ENCODE data around the gene PANX2. TPM values are rescaled to one million over a fixed set of nuclear protein-coding genes. Genes with fewer than 3 reads are reported as not detected.

PANX2 gene
- total RNA-seq, 2 donors from 2014 or later, result 0.67 to 1.7 TPM

- H3K4me1 ChIP-seq, result no peaks in the 10 kb centered on the region
- no peaks in the 10 kb centered on the region for H3K27me3 ChIP-seq
- H3K27ac ChIP-seq, result no peak overlapping the region
- H3K36me3 ChIP-seq, result no peaks in the 10 kb centered on the region
- H3K9me3 ChIP-seq, result no peaks in the 10 kb centered on the region
- no peak for TF ChIP-seq CTCF (IDR thresholded peaks at IDR 0.05)
- no peak overlapping the region for H3K4me3 ChIP-seq
- DNase-seq (ENCODE audit: low spot score), result no peak
Measured at GRCh38 chr22:50139843-50140415, 30.6 kb upstream of the PANX2 start.

- no peaks in the 10 kb centered on the region for H3K4me1 ChIP-seq
- H3K27me3 ChIP-seq, result no peaks in the 10 kb centered on the region
- no peak overlapping the region for H3K4me3 ChIP-seq
- no peaks in the 10 kb centered on the region for H3K36me3 ChIP-seq
- no peak for DNase-seq (ENCODE audit: low spot score)
- no peak for TF ChIP-seq CTCF (IDR thresholded peaks at IDR 0.05)
- no peaks in the 10 kb centered on the region for H3K9me3 ChIP-seq
- no peak overlapping the region for H3K27ac ChIP-seq
Measured at GRCh38 chr22:50140615-50141014, 29.9 kb upstream of the PANX2 start.

GRCh38 chr22:50141462-50141861, 29.1 kb upstream of the PANX2 start:
- H3K27ac ChIP-seq, result no peak overlapping the region
- TF ChIP-seq CTCF (IDR thresholded peaks at IDR 0.05), result no peak
- H3K36me3 ChIP-seq, result no peaks in the 10 kb centered on the region
- H3K4me3 ChIP-seq, result no peak overlapping the region
- H3K27me3 ChIP-seq, result no peaks in the 10 kb centered on the region
- H3K9me3 ChIP-seq, result no peaks in the 10 kb centered on the region
- no peak for DNase-seq (ENCODE audit: low spot score)
- H3K4me1 ChIP-seq, result no peaks in the 10 kb centered on the region

- Histone ChIP-seq H3K27ac (no peak overlapping the region), H3K9me3 (no peaks in the 10 kb centered on the region), H3K36me3 (no peaks in the 10 kb centered on the region), H3K4me1 (no peaks in the 10 kb centered on the region), H3K27me3 (no peaks in the 10 kb centered on the region), H3K4me3 (no peak overlapping the region)
- TF ChIP-seq CTCF (IDR thresholded peaks at IDR 0.05), result no peak
- no peak for DNase-seq (ENCODE audit: low spot score)
Measured at GRCh38 chr22:50141891-50142363, 28.6 kb upstream of the PANX2 start.

- TF ChIP-seq CTCF (IDR thresholded peaks at IDR 0.05), result no peak
- no peaks in the 10 kb centered on the region for H3K27me3 ChIP-seq
- no peaks in the 10 kb centered on the region for H3K36me3 ChIP-seq
- no peak overlapping the region for H3K4me3 ChIP-seq
- DNase-seq (ENCODE audit: low spot score), result no peak
- no peaks in the 10 kb centered on the region for H3K4me1 ChIP-seq
- no peak overlapping the region for H3K27ac ChIP-seq
- H3K9me3 ChIP-seq, result no peaks in the 10 kb centered on the region
Measured at GRCh38 chr22:50143096-50143495, 27.4 kb upstream of the PANX2 start.

- no peak for TF ChIP-seq CTCF (IDR thresholded peaks at IDR 0.05)
- Histone ChIP-seq H3K4me1 (no peaks in the 10 kb centered on the region), H3K36me3 (no peaks in the 10 kb centered on the region), H3K27ac (no peak overlapping the region), H3K27me3 (no peaks in the 10 kb centered on the region), H3K4me3 (no peak overlapping the region), H3K9me3 (no peaks in the 10 kb centered on the region)
- DNase-seq (ENCODE audit: low spot score), result no peak
Measured at GRCh38 chr22:50144005-50144614, 26.4 kb upstream of the PANX2 start.

All from right atrium auricular region (tissue), 2 donors.